RWPE2 (cell line): ENCODE measurements around the gene MYBPC2.

Experiments
- ATAC-seq: fragments of 200-7000 bp; cut with Tn5 transposase; 3 replicates; pipeline ENCODE4 v1.9.1; 2021; ENCODE audit warnings: low read depth
- DNase-seq: peaks from one replicate; pipeline ENCODE4 v3.0.0-alpha.2; 2020; ENCODE audit warnings: low spot score
- H3K27ac ChIP-seq: fragments of 450-650 bp; 2 replicates; pipeline ENCODE4 v1.5.1; 2017; ENCODE audit warnings: mild to moderate bottlenecking; ENCODE audit not compliant: poor library complexity, severe bottlenecking
- H3K27me3 ChIP-seq: fragments of 250-450 bp; sonication (Bioruptor Pico); 2 replicates; pipeline ENCODE4 v1.5.1; 2021; ENCODE audit warnings: mild to moderate bottlenecking, moderate library complexity; ENCODE audit not compliant: insufficient read depth, poor library complexity, severe bottlenecking
- H3K36me3 ChIP-seq: fragments of 250-450 bp; sonication (Bioruptor Pico); 2 replicates; pipeline ENCODE4 v1.5.1; 2020; ENCODE audit warnings: low read depth, mild to moderate bottlenecking, moderate library complexity
- H3K4me1 ChIP-seq: fragments of 250-450 bp; sonication (Bioruptor Pico); 2 replicates; pipeline ENCODE4 v1.5.1; 2021; ENCODE audit warnings: mild to moderate bottlenecking, moderate library complexity; ENCODE audit not compliant: insufficient read depth, poor library complexity, severe bottlenecking
- H3K4me3 ChIP-seq: fragments of 250-450 bp; sonication (Bioruptor Pico); 2 replicates; pipeline ENCODE4 v1.5.1; 2021; ENCODE audit warnings: mild to moderate bottlenecking, moderate library complexity; ENCODE audit not compliant: severe bottlenecking
- H3K9me3 ChIP-seq: fragments of 250-450 bp; sonication (Bioruptor Pico); 2 replicates; pipeline ENCODE4 v1.5.1; 2021; ENCODE audit warnings: mild to moderate bottlenecking, moderate library complexity; ENCODE audit not compliant: severe bottlenecking
- TF ChIP-seq, protein P1 (sequence below): fragments of 450-650 bp; IDR thresholded peaks from one replicate; pipeline ENCODE4 v1.5.1; 2017; ENCODE audit warnings: mild to moderate bottlenecking, moderate library complexity; ENCODE audit not compliant: poor library complexity, severe bottlenecking

The MYBPC2 gene

DNA sequence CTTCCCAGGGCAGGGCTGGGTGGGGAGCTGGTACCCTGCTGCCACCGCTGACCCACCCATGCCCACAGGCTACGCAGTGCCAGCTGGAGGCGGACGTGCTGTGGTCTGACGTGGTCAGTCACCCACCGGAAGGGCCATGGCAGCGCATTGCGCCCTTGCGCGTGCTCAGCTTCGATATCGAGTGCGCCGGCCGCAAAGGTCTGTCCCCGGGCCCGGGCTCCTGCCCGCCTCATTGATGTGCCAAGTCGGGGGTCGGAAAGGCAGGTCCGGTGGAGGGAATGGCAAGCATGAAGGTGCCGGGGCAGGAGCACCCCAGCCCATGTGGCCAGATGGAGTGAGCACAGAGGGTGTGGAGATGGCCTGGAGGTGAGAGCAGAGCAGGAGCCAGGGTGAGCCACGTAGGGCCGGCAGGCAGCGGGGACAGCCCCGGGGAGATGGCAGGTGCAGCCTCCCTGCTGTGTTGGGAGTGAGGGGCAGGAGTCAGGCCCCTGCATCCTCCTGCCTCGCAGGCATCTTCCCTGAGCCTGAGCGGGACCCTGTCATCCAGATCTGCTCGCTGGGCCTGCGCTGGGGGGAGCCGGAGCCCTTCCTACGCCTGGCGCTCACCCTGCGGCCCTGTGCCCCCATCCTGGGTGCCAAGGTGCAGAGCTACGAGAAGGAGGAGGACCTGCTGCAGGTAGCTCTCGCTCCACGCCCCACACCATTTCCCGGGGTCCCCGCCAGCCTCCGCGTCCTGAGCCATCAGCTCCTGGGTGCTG is 30.0 kb upstream of the MYBPC2 start:
- TF ChIP-seq, protein P1, sequence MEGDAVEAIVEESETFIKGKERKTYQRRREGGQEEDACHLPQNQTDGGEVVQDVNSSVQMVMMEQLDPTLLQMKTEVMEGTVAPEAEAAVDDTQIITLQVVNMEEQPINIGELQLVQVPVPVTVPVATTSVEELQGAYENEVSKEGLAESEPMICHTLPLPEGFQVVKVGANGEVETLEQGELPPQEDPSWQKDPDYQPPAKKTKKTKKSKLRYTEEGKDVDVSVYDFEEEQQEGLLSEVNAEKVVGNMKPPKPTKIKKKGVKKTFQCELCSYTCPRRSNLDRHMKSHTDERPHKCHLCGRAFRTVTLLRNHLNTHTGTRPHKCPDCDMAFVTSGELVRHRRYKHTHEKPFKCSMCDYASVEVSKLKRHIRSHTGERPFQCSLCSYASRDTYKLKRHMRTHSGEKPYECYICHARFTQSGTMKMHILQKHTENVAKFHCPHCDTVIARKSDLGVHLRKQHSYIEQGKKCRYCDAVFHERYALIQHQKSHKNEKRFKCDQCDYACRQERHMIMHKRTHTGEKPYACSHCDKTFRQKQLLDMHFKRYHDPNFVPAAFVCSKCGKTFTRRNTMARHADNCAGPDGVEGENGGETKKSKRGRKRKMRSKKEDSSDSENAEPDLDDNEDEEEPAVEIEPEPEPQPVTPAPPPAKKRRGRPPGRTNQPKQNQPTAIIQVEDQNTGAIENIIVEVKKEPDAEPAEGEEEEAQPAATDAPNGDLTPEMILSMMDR: no peak
- DNase-seq (no peak), ATAC-seq (no peak)
- H3K4me3 ChIP-seq: no peak overlapping the region
- no peaks in the 10 kb centered on the region for H3K9me3 ChIP-seq
- no peaks in the 10 kb centered on the region for H3K27me3 ChIP-seq
- peaks cover 34% of the 10 kb centered on the region for H3K36me3 ChIP-seq
- no peak overlapping the region for H3K27ac ChIP-seq
- no peaks in the 10 kb centered on the region for H3K4me1 ChIP-seq

DNA sequence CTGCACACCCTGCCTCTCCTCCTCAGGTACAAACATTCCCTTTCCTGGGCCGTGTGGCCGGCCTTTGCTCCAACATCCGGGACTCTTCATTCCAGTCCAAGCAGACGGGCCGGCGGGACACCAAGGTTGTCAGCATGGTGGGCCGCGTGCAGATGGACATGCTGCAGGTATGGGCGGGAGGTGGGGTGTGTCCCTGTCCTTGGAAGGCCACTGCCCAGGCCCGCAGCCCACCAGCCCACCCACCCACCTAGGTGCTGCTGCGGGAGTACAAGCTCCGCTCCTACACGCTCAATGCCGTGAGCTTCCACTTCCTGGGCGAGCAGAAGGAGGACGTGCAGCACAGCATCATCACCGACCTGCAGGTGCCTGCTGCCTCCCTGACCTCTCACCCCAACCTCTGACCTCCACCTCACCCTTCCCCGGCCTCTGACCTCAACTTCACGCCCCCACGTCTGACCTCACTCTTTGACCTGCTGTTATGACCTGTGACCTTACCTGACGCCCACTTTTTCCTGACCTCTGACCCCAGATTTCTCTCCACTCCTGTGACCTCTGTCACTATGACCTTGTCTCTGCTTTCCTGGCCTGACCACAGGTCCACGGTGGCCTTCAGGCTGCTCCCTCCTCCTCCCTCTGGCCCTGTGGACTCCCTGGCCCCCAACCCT is 26.4 kb upstream of the MYBPC2 start:
- ATAC-seq (no peak), DNase-seq (no peak)
- Histone ChIP-seq H3K36me3 (peaks cover 56% of the 10 kb centered on the region), H3K27me3 (no peaks in the 10 kb centered on the region), H3K4me1 (no peaks in the 10 kb centered on the region), H3K27ac (no peak overlapping the region), H3K9me3 (no peaks in the 10 kb centered on the region), H3K4me3 (no peak overlapping the region)
- TF ChIP-seq, protein P1: no peak

DNA sequence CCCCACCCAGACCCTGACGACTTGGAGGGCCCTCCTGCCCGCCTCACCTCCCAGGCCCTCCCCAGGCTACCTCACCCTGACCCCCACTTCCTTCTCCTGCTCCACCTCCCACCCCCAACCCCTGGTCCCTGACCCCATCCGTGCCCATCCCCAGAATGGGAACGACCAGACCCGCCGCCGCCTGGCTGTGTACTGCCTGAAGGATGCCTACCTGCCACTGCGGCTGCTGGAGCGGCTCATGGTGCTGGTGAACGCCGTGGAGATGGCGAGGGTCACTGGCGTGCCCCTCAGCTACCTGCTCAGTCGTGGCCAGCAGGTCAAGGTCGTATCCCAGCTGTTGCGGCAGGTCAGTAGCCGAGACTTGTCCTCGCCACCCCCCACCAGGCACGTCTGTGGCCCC is 25.9 kb upstream of the MYBPC2 start:
- Histone ChIP-seq H3K9me3 (no peaks in the 10 kb centered on the region), H3K27me3 (no peaks in the 10 kb centered on the region), H3K36me3 (peaks cover 62% of the 10 kb centered on the region), H3K4me1 (no peaks in the 10 kb centered on the region), H3K4me3 (no peak overlapping the region), H3K27ac (no peak overlapping the region)
- DNase-seq (no peak), ATAC-seq (no peak)
- TF ChIP-seq, protein P1: no peak

DNA sequence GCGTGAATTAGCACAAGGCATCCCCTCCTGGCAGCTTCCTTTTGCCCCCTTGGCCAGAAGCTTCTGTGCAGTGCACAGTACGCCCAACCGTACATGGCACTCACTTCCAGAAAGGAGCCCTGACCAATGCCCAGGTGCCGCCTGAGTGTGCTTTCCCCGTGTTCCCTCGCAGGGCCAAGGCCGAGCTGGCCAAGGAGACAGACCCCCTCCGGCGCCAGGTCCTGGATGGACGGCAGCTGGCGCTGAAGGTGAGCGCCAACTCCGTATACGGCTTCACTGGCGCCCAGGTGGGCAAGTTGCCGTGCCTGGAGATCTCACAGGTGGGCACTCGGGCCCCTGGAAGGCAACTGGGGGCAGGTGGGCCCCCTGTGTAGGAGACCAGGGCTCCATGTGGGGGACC is 23.3 kb upstream of the MYBPC2 start:
- peaks cover 68% of the 10 kb centered on the region for H3K36me3 ChIP-seq
- ATAC-seq (no peak), DNase-seq (no peak)
- H3K27me3 ChIP-seq: no peaks in the 10 kb centered on the region
- TF ChIP-seq, protein P1: no peak
- H3K4me3 ChIP-seq: no peak overlapping the region
- H3K27ac ChIP-seq: no peak overlapping the region
- no peaks in the 10 kb centered on the region for H3K4me1 ChIP-seq
- H3K9me3 ChIP-seq: peaks cover 4% of the 10 kb centered on the region

DNA sequence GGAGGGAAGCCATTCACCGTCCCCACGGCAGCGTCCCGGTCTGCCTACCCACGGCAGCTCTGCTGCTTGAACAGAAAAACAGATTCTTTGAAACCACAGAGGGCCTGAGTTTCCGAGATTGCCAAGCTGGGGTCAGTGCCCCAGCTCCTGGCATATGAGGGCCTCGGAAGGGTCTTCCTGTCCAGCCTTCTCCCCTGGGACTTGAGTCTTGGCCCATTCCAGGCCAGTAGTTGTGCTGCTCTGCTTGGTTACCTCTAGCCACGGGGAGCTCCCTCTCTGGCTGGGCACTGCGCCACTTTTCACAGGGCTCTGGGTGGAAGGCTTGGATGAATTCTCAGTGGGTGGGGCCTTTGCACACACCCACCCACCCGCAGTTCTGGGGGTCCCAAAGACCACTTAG is 22.6 kb upstream of the MYBPC2 start:
- TF ChIP-seq, protein P1: no peak
- Histone ChIP-seq H3K4me1 (no peaks in the 10 kb centered on the region), H3K4me3 (no peak overlapping the region), H3K27me3 (no peaks in the 10 kb centered on the region), H3K36me3 (peaks cover 65% of the 10 kb centered on the region), H3K27ac (no peak overlapping the region), H3K9me3 (peaks cover 4% of the 10 kb centered on the region)
- no peak for DNase-seq
- ATAC-seq: no peak
